ENCODE measurements around the gene SPEM1. TPM values are rescaled to one million over a fixed set of nuclear protein-coding genes. Genes with fewer than 3 reads are reported as not detected.

Gene SPEM1
- total RNA-seq, 4 donors from 2014 or later: not detected

GRCh38 chr17:7384489-7385081 lies 35.5 kb upstream of the SPEM1 start:
- Histone ChIP-seq H3K27ac (peak overlapping the region in 3 of 4 donors; percentile 52 to 71 (median 66)), H3K36me3 (peaks cover 15 to 68% (median 19%) of the 10 kb centered on the region in 3 donors), H3K9me3 (no peaks in the 10 kb centered on the region), H3K4me3 (peak overlapping the region; percentile 1 to 61 (median 38)), H3K4me1 (peaks cover 20 to 53% (median 31%) of the 10 kb centered on the region in 3 donors), H3K27me3 (peaks cover 0 to 5% (median 0%) of the 10 kb centered on the region in 4 donors)
- no peak for DNase-seq
- intact Hi-C loops (cut with DNase I): no loop called here
- WGBS, 2 donors: 62 to 92% methylated on average over 7 to 10 of the region's 23 CpGs
- TF ChIP-seq CTCF (IDR thresholded peaks at IDR 0.05) (no peak), POLR2A (IDR thresholded peaks at IDR 0.05) (no peak)

GRCh38 chr17:7388856-7389255 lies 31.3 kb upstream of the SPEM1 start:
- Histone ChIP-seq H3K27me3 (no peaks in the 10 kb centered on the region), H3K36me3 (peaks cover 23 to 95% (median 25%) of the 10 kb centered on the region in 3 donors), H3K4me1 (peaks cover 10 to 30% (median 13%) of the 10 kb centered on the region in 3 donors), H3K27ac (no peak overlapping the region), H3K9me3 (no peaks in the 10 kb centered on the region), H3K4me3 (no peak overlapping the region)
- intact Hi-C loops (cut with DNase I): no loop called here
- WGBS, 2 donors: 89% methylated on average over 3 of the region's 10 CpGs; no CpG with 5 or more reads in 1 of the 2 donors
- no peak for TF ChIP-seq POLR2A (IDR thresholded peaks at IDR 0.05)
- DNase-seq: no peak

- intact Hi-C loops (cut with DNase I): no loop called here
- 78 to 81% methylated on average over 12 to 17 of the region's 19 CpGs for WGBS, 2 donors
Measured at GRCh38 chr17:7389924-7390910, 29.9 kb upstream of the SPEM1 start.

GRCh38 chr17:7391307-7391706 lies 28.8 kb upstream of the SPEM1 start:
- H3K36me3 ChIP-seq: peaks cover 23 to 70% (median 25%) of the 10 kb centered on the region in 3 donors
- no peak for TF ChIP-seq POLR2A (IDR thresholded peaks at IDR 0.05)
- no peak for TF ChIP-seq CTCF (IDR thresholded peaks at IDR 0.05)
- peak overlapping the region in 1 of 4 donors; percentile 54 for H3K27ac ChIP-seq
- intact Hi-C loops (cut with DNase I): no loop called here
- no peaks in the 10 kb centered on the region for H3K9me3 ChIP-seq
- WGBS, 2 donors: 41 to 53% methylated on average over 2 of the region's 2 CpGs
- no peak for DNase-seq
- H3K4me3 ChIP-seq: no peak overlapping the region
- no peaks in the 10 kb centered on the region for H3K27me3 ChIP-seq
- H3K4me1 ChIP-seq: peaks cover 11 to 32% (median 17%) of the 10 kb centered on the region in 3 donors

More at GRCh38 chr17:7389924-7390910, 29.9 kb upstream of the SPEM1 start:
- H3K4me3 ChIP-seq: no peak overlapping the region
- peaks cover 23 to 81% (median 25%) of the 10 kb centered on the region in 3 donors for H3K36me3 ChIP-seq
- no peaks in the 10 kb centered on the region for H3K27me3 ChIP-seq
- TF ChIP-seq POLR2A (IDR thresholded peaks at IDR 0.05) (no peak), CTCF (IDR thresholded peaks at IDR 0.05) (no peak)
- H3K27ac ChIP-seq: no peak overlapping the region
- no peak for DNase-seq
- peaks cover 10 to 29% (median 14%) of the 10 kb centered on the region in 3 donors for H3K4me1 ChIP-seq
- H3K9me3 ChIP-seq: no peaks in the 10 kb centered on the region

GRCh38 chr17:7392696-7393612 lies 27.2 kb upstream of the SPEM1 start:
- intact Hi-C loops (cut with DNase I): no loop called here
- no peak for DNase-seq

More at GRCh38 chr17:7392696-7393612, 27.2 kb upstream of the SPEM1 start:
- TF ChIP-seq CTCF (IDR thresholded peaks at IDR 0.05): no peak
- TF ChIP-seq POLR2A (IDR thresholded peaks at IDR 0.05): no peak
- peaks cover 11 to 32% (median 17%) of the 10 kb centered on the region in 3 donors for H3K4me1 ChIP-seq
- H3K4me3 ChIP-seq: peak overlapping the region; percentile 75 to 93 (median 86)
- H3K9me3 ChIP-seq: no peaks in the 10 kb centered on the region
- 63 to 87% methylated on average over 19 to 20 of the region's 42 CpGs for WGBS, 2 donors
- peak overlapping the region; percentile 87 to 97 (median 94) for H3K27ac ChIP-seq
- H3K36me3 ChIP-seq: peaks cover 21 to 54% (median 22%) of the 10 kb centered on the region in 3 donors
- no peaks in the 10 kb centered on the region for H3K27me3 ChIP-seq

Measured in esophagus squamous epithelium (tissue), 5 donors.